22Rv1 (cell line): ENCODE measurements around the gene SLF1.

Source experiments
- H3K27ac ChIP-seq: fragments of 450-650 bp; 2 replicates; pipeline ENCODE4 v1.5.1; 2017
- CTCF ChIP-seq: fragments of 450-650 bp; IDR thresholded peaks from 2 replicates; pipeline ENCODE4 v1.5.1; 2017; ENCODE audit warnings: mild to moderate bottlenecking
- ZFX ChIP-seq: fragments of 450-650 bp; IDR thresholded peaks from 2 replicates; pipeline ENCODE4 v1.6.1; 2017; ENCODE audit warnings: antibody characterized with exemption, borderline replicate concordance

Gene SLF1

GRCh38 chr5:94627191-94627590, 8.7 kb downstream of the SLF1 start:
- TF ChIP-seq ZFX (no peak), CTCF (no peak)
- H3K27ac ChIP-seq, result no peak overlapping the region

GRCh38 chr5:94632024-94632423, 13.6 kb downstream of the SLF1 start:
- H3K27ac ChIP-seq, result no peak overlapping the region
- TF ChIP-seq ZFX (no peak), CTCF (no peak)

GRCh38 chr5:94640176-94640575, 21.7 kb downstream of the SLF1 start:
- H3K27ac ChIP-seq, result no peak overlapping the region
- TF ChIP-seq ZFX, result no peak
- TF ChIP-seq CTCF, result no peak

GRCh38 chr5:94645053-94645452, 26.6 kb downstream of the SLF1 start:
- no peak overlapping the region for H3K27ac ChIP-seq
- TF ChIP-seq ZFX (no peak), CTCF (no peak)

GRCh38 chr5:94646758-94647157, 28.3 kb downstream of the SLF1 start:
- no peak for TF ChIP-seq CTCF
- TF ChIP-seq ZFX, result no peak
- H3K27ac ChIP-seq, result no peak overlapping the region

- no peak overlapping the region for H3K27ac ChIP-seq
- TF ChIP-seq CTCF, result no peak
Observed at GRCh38 chr5:94649874-94650273, 31.4 kb downstream of the SLF1 start.

GRCh38 chr5:94658272-94658671, 39.8 kb downstream of the SLF1 start:
- no peak overlapping the region for H3K27ac ChIP-seq
- TF ChIP-seq CTCF, result no peak
- no peak for TF ChIP-seq ZFX
